Stimulated activated CD8-positive, alpha-beta memory T cell treated with anti-CD3 and anti-CD28 coated beads, Interleukin-15, amount 100 ng/mL, for 4 hours (primary cell): ENCODE data around the gene MIEF1.

ENCODE experiments used
- DNase-seq, 2 donors: peaks; one replicate each; pipeline ENCODE4 v3.0.0-alpha.2; 2020; ENCODE audit warnings: low read depth in 2 of 2

The MIEF1 gene

GRCh38 chr22:39470451-39471291 lies 31.4 kb upstream of the MIEF1 start:
- DNase-seq, result no peak

- no peak for DNase-seq
These were observed 30.5 kb upstream of the MIEF1 start for GRCh38 chr22:39471381-39472141.

DNA sequence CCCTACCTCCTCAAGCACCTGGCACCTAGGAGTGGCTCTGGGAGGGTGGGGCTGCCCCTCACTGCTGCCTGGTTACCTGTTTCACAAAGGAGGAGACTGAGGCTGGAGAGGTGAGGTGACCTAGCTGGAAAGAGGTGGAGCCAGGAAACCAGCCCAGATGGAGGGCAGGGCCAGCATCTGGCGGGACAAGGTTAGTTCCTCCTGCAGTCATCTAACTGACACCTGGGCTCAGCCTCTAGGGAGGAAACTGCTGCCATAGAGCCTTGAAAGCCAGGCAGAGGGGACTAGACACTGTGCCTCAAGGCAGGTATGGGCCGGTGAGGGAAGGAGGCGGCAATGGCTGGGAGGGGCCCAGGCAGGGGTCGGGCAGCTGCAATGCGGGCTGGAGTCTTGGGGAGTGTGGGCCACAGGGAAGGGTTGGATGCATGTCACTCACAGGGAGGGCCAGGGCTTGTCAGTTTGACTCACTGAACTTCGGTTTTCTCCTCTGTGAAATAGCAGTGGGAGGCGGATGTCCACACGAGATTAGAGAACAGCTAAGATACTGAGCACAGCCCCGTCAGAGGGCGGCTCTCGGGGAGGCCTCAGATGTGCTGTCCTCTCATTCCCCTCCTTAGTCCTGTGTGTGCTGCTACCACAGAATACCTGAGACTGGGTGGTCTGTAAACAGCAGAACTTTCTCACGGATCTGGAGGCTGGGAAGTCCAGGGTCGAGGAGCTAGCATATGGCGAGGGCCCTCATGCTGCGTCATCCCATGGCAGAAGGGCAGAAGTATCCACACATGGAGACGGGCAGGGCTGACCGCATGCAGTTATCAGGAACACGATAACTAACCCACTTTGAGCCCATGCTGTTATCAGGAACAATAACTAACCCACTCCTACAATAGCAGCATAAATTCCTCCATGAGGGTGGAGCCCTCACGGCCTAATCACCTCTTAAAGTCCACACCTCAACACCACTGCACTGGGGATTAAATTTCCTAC lies 29.2 kb upstream of the MIEF1 start:
- no peak for DNase-seq

DNA sequence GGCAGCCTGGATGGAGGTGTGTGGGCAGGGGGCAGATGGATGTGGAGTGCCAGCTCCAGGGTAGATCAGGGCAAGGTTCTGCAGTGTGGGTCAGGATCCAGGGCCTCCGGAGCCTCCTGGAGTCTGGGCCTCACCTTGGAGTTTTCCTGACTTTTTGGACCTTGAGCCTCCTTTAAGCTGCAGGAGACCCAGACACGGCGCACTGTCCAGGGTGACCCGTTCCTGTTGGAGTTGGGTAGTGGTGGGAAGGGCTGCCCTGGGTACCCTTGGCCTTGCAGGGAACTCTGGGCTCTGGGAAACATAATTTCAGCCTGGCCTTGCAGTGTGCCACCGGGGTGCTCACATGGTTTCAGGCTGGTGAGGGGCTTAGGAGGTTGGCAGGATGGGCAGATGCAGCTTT lies 28.2 kb upstream of the MIEF1 start:
- no peak for DNase-seq

DNA sequence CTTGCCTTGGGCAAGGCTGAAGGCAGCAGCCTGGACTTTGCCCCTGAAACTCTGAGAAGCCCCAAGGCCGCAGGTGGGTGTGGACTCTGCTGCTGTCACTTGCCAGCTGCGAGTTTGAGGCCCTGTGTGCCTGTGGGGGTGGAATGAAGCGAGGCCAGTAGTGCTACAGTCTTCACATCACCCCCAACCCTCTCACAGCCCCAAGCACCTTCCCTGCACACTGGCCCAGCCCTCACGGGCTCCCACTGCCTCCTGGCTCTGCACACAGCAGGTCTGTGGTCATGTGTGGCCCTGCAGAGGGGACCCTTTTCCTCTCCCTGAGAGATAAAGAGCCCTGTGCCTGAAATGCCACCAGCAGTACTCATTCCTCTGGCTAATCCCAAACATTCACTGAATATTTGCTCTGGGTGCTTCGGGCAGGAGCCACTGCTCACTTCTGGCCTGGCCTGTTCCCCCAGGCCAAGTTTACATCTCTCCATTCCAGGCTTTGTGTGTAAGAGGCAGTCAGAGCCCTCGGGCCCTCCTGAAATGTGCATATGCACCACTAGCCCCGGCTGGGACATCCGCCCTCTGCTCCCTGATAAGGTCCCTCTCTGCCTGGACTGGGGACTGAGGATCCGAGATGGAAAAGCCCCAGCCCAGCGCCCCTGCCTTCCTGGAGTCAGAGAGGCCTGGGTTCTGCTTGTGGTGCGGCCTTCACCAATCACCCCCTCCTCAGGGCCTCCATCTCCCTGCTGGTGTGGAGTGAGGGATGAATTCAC lies 27.6 kb upstream of the MIEF1 start:
- no peak for DNase-seq

- DNase-seq, result no peak
These were observed 26.8 kb upstream of the MIEF1 start for GRCh38 chr22:39475337-39475736.

DNA sequence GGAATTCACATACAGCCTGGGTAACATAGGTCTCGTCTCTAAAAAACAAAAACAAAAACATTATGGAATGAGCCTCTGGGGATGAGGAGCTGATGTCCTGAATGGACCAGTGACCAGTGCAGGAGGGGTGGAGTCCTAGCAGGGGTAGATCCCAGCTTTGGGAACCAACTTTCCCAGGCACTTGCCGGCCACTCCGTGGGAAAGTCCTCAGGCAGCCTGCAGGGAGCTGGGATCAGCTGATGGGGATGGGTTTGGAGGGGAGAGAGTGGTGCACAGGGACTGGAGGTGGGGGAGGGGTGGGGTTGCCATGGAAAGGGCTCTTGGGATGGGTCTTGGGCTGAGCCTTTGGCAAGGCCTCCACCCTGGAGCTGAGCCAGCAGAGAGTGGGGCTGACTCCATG lies 26.2 kb upstream of the MIEF1 start:
- DNase-seq, result no peak

- no peak for DNase-seq
These were observed 25.4 kb upstream of the MIEF1 start for GRCh38 chr22:39476664-39477063.

- DNase-seq, result no peak
These were observed 24.5 kb upstream of the MIEF1 start for GRCh38 chr22:39477542-39477941.

DNA sequence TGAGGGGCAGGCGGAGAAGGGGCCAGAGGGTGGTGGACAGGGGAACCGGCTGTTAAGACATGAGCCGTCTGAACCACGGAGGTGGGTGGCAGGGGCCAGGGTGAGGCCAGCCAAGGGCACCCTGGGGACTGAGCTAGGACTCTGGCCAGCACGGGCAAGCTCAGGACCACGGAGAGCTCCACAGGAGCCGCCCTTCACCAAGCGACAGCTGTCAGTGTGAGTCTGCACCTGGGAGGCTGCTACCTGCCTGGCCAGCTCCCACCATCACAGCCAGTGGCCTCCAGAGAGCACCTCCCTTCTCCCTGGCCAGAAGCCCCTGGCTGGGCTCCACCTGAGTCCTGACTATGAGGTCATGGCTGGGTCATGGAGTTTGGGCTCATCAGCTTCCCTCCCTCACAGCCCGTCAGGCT lies 23.6 kb upstream of the MIEF1 start:
- DNase-seq, result no peak

DNA sequence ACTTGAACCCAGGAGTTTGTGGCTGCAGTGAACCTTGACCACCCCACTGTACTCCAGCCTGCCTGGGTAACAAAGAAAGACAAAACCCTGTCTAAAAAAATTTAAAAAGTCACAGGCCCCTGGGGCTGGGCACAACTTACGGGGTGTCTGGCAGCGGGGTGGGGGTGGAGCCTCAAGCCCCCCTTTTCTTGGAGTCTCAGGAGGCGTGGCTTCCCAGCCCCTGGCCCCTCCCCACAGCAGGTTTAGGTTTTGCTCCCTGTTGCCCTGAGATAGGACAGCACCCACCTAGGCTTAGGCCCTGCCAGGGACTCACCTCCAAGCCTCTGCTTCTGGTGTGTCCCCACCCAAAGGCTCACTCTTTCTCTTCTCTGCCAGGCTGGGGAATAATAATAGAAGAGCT lies 22.8 kb upstream of the MIEF1 start:
- DNase-seq, result no peak

DNA sequence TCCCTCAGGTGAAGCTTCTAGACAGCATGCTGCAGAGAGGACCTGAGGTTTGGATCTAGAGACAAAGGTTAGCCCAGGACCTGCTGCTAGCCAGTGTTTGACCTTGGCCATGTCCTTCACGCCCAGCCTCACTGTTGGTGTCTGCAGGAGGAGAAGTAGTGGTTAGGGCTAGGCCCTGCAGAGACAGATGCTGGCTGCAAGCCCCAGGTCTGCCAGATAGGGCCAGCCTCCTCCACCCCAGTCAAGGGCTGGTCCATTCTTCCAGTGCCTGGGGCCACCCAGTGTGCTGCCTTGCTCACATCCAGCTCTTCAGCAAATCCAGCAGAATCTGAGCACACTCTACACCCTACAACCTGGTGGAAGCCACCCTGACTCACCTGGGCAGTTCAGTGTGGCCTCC lies 21.5 kb upstream of the MIEF1 start:
- DNase-seq, result no peak

- DNase-seq, result no peak
These were observed 21.0 kb upstream of the MIEF1 start for GRCh38 chr22:39481054-39481453.

GRCh38 chr22:39481595-39481994 lies 20.5 kb upstream of the MIEF1 start:
- DNase-seq, result no peak

GRCh38 chr22:39482768-39483167 lies 19.3 kb upstream of the MIEF1 start:
- DNase-seq, result no peak

- no peak for DNase-seq
These were observed 14.9 kb upstream of the MIEF1 start for GRCh38 chr22:39486951-39487825.

- DNase-seq, result no peak
These were observed 14.1 kb upstream of the MIEF1 start for GRCh38 chr22:39487826-39488520.

- no peak for DNase-seq
These were observed 13.5 kb upstream of the MIEF1 start for GRCh38 chr22:39488563-39489083.
